GM08714 (cell line): ENCODE data around the gene TAPBP.

ENCODE experiments used
- H3K4me3 ChIP-seq: fragments of 200-500 bp; sonication (Bioruptor generic); 2 replicates; pipeline ENCODE4 v1.5.1; 2014; ENCODE audit warnings: mild to moderate bottlenecking, low read length, inconsistent platforms
- ZNF274 ChIP-seq: IDR thresholded peaks from 2 replicates; pipeline ENCODE4 v1.6.1; 2012; ENCODE audit warnings: mild to moderate bottlenecking, low read depth, low read length

TAPBP gene

DNA sequence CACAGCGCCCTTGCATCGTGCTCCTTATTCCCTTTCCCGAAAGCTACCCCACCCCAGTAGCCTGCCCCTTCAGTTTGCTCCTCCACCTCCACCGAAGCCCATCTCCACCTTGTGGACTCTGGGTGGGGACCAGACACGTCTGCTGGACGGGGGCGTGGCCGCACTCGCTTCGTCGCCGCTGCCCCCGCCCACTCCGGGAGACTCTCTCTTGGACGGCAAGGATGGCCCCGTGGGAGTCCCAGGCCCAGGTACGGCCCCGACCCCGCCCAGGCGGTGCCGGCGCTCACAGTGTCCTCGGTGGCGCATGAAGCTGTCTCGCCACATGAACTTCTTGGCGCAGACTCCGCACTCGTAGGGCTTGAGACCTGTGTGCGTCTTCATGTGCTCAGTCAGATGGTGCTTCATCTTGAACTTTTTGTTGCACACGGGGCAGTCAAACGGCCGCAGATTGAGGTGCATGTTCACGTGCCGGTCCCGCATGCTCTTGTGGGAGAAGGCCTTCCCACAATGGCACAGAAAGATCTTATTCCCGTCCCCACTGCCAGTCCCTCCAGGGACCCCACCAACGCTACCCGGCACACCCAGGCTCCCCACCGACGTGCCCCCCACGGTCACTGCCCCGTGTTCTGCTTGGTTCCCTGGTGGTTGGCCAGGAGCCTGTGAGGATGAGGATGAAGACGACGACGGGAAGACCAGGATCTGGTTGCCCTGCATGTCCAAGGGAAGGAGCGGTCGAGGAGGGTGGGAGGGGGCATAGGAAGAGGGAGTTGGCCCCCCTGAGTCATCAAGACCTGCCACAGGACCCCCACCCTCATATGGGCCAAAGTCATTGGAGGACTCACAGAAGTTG is 1.3 kb upstream of the TAPBP start:
- no peak for TF ChIP-seq ZNF274
- peak overlapping the region; percentile 84; the same call in 1 of the 2 replicates for H3K4me3 ChIP-seq

DNA sequence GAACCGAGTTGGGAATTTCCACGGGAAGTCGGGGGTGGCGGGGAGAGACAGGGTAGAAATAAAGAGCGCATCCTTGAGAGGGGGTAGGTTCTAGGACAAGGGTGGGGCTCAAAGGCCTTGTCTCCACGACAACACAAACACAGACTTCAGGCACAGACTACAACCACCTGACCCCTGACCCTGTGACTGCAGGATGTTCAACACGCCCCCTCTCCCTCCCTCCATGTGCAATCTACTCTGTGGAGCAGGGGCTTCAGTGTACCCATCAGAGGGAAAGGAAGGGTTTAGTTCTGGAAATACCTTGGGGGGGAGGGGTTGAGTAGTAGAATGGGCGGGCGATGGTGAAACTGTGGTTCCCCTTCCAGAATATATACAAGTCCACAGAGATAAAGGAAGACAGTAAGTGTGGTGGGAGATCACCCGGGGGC is 651 bp upstream of the TAPBP start:
- no peak for TF ChIP-seq ZNF274
- H3K4me3 ChIP-seq = peak overlapping the region; percentile 84

DNA sequence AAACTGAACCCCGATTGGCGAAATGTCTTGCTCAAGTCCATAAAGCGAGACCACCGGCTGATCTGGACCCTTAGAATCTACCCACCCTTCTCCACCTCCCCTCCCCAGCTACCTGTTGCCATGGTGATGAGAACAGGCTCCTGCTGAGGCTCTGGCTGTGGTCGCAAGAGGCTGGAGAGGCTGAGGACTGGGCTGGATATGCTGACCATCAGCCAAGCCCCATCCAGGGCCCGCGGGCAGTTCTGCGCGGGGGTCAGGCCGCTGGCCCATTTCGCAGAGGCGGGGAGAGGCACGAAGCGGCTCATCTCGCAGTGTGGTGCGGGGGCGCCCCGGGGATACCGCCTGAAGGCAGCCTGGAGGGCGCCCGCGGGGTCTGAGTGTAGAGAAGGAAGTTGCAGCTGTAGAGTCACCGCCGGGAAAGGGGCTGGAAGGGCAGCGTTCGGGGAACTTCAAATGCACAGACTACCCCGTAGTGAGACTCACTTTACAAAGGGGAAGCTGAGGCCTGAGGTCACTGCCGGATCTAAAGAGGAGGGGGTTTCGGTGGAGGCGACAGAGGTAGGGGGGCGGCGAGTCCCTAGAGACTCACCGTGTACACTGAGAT is 671 bp downstream of the TAPBP start:
- peak overlapping the region; percentile 84 for H3K4me3 ChIP-seq
- no peak for TF ChIP-seq ZNF274

DNA sequence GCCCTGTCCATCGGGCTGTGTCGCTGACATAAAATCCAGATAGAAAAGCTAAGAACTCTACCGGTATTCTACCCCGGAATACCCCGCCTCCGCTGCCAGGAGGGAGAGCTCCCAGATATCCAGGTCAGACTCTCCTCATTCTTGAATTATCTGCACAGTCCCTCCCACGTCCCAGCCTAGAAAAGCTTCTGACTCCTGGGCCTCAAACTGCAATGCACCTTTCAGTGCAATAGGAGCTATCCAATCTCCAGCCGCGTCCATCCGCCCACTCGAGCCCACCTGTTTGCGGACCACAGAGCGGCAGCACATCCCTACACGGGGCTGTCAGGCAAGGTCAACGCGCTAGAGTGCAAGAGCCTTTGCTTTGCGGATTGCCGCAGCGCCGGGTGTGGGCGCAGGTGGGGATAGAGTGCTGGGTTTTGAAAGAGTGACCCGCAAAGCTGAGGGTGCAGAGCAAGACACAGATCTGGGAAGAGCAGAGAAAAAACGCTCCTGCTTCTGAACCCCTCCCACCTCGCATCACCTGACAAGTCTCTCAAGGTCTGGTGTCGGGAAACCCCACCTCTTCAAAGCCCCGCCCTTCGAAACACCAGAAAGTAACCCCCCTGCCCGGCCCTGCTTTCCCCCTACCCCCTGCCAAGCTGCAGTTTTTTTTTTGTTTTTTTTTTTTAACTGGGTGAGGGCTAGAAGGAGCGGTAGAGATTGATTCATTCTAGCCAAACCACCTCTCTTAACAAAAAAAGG is 1.3 kb downstream of the TAPBP start:
- no peak for TF ChIP-seq ZNF274

DNA sequence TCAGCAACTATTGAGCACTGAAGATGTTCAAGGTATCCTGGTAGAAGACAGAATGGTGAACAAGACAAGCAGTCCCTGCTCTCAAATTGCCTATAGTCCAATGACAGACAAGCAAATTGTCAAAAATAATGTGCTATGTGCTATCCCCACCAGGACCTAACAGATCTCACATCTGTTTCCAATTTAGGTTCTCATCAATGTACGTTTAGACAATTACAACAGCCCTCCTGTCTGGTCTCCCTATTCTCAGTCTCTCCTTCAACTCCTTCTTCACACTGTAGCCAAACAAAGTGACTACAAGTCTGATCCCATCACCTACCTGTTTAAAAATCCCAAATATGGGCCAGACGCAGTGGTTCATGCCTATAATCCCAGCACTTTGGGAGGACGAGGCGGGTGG is 7.5 kb downstream of the TAPBP start:
- no peak overlapping the region for H3K4me3 ChIP-seq
- TF ChIP-seq ZNF274 = no peak

More for the DNA sequence above, 1.3 kb downstream of the TAPBP start:
- H3K4me3 ChIP-seq = peak overlapping the region; percentile 84

DNA sequence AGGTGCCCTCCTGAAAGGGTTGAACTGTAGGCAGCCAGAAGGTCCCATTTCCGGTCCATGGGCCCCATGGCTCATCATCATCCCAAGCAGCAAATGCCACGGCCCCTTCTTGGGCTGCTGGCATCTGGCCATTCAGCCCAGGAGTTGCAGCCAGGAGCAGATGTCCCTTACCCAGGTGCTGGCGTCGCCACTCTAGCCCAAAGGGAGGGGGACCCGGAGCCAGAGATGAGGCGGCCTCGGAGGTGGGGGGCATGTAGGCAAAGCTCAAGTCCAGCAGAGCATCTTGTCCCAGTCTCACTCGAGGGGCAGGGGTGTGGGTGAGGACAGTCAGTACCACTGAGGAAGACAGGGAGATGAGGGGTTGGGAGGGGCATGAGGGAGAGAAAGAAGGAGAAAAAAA is 8.8 kb downstream of the TAPBP start:
- no peak for TF ChIP-seq ZNF274

DNA sequence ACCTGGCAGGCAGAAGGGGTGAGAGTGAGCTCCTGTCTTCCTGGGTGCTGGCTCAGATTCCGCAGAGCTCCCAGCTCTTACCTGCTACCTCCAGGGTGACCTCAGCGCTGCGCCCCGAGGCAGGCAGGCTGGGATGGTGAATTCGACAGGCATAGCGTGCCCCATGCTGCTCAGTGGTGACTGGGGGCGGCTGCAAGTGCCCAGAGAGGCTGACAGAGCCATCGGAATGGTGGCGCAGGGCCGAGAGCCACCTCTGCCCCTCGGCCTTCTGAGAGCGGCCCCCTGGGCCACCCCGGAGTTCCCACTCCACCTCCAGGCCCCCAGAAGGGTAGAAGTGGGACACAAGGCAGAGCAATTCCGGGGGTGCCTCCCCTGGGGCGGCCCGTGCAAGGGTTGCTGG is 9.7 kb downstream of the TAPBP start:
- TF ChIP-seq ZNF274 = no peak
- no peak overlapping the region for H3K4me3 ChIP-seq

More for the DNA sequence above, 8.8 kb downstream of the TAPBP start:
- no peak overlapping the region for H3K4me3 ChIP-seq

DNA sequence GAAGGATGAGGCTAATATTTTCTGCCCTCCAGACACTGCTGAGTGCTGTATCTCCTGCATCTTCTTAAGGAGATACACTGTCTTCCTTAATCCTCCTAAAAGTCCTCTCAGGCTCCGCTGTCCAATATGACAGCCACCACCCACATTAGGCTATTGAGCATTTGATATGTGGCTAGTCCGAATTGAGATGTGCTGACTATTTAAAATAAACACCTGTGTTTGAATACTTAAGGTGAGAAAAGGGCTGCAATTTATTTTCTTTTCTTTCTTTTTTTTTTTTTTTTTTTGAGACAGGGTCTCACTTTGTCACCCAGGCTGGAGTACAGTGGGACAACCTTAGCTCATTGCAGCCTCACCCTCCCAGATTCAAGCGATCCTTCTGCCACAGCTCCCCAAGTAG is 12.0 kb downstream of the TAPBP start:
- no peak for TF ChIP-seq ZNF274
- no peak overlapping the region for H3K4me3 ChIP-seq

DNA sequence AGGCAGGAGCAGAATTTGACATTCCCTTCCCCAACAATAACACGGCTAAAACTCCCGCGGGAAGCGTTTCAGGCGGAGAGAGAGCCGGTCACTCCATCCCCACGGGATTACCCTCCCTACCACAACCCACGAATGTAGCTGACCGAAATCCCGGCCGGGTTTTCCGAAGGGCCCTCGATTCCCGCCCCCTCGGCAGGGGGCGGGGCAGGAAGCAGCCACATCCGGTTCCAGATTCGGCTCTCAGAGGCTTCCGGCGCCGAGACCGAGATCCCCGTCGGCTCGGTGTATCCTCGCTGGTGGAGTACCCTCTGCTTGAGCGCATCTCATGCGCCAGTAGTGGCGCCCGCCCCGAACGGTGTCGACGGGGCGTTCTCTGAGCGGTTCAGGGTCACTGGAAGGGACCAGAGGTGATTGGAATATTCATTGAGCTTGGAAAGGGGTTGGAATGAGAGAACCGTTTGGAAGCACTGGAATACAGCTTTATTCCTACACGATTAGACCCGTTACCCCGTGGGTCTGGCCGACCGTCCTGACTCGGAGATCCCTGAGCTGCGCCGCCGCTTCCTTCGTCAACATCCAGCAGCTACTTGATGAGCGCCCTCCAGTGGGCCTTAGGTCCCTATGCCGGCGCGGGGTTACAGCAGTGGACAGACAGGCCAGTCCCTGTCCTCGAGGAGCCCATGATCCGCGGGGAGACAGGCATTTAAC is 14.5 kb downstream of the TAPBP start:
- no peak for TF ChIP-seq ZNF274
- H3K4me3 ChIP-seq = peak overlapping the region; percentile 72

DNA sequence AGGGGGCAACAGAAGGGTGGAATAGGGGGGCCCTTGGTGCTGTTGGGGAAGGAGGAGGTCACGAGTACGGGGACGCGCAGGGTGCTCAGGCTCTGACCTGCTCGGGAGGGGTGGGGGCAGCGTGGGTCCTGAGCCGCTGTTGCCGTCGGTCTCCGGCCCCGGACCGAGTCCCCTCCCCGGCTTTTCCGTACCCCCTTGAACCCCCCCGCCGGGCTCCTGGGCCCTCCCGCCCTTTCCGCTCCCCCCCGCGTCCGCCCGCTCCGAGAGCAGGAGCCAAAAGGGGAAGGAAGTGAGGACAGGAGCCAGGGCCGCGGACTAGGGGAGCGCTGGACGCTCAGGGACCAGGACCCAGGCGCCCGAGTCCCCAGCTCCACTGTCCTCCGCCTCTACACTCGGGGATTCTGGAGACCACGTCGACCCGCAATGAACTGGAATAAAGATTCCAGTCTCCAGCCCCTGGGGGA is 15.1 kb downstream of the TAPBP start, which contains the start of gene RGL2:
Gene RGL2 (minus strand): TSS at position 170 of the 464 bp plus-strand sequence. CDS start 332 bp downstream, outside the sequence.
- H3K4me3 ChIP-seq = peak within 1 kb of the TSS; percentile 72
- no peak for TF ChIP-seq ZNF274

DNA sequence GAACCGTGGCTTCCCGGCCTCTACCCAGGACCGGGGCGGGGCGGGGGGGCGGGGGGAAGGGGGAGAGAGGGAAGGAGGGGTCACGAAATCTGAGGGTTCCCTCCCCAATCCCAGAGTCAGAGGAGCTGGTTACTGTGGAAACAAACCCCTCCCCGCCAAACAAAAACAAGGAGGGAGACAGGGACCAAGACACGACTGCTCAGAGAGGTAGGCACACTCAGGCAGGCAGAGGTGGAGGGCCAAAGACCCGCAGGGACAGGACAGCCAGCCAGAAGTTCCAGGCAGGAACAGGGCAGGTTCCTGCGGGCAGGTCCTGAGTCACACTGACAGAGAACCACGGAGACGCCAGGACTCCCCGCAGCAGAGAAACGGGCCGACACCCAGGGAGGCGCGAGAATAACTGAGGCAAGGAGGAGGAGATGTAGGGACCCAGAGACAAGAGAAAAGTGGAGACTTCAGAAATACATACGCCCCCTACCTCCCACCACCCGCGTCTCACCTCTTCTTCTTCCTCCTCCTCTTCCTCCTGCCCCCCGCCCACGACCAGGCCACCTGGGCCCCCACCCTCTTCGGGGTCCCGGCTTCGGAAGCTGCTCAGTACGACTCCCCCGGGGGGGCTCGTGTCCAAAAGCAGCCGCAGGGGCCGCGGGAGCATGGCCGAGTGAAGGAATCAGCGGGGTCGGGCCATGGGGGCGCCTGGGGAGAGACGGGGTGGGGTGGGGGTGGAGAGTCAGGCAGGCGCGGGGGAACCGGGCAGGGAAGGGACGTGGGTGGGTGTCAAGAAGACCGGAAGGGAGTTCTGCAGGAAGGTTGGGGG is 15.7 kb downstream of the TAPBP start:
- TF ChIP-seq ZNF274 = no peak
- peak overlapping the region; percentile 72 for H3K4me3 ChIP-seq

DNA sequence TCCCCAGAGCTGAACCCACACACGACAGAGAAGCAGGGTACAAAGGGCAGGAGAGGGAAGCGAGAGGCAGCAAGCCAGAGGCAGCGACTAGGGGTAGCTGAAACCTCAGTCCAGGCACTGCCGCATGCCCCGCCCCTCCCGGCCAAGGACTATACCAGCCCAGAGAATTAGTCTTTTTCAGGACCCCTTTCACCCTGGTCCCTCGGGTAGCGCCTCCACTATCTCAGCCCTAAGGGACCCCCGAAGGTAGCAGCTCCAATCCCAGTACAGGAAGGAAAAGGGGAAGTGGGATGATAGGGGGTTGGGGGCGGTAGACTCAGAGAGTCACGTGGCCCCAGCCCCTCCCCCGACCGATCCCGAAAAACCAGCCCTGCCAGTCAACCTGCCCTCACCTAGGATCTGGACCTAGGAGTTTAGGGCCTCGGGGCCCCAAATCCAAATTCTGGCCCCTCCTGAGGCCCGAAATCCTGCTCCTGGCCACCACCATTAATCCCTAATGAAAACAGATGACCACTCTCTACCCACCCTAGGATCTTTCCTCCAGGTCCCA is 16.4 kb downstream of the TAPBP start:
- no peak for TF ChIP-seq ZNF274
- peak overlapping the region; percentile 50; the same call in 1 of the 2 replicates for H3K4me3 ChIP-seq
